HEK293T (cell line): ENCODE measurements around the gene SMARCD1.

ENCODE experiments used
- CTCF ChIA-PET: fragments of 350-600 bp; formaldehyde crosslinking; extraction: SDS; loops from one replicate; lab custom pipeline; 2021; ENCODE audit warnings: antibody characterized with exemption, inconsistent platforms; lab: Yijun Ruan, JAX
- POLR2A ChIA-PET: fragments of 350-600 bp; formaldehyde crosslinking; extraction: SDS; loops from one replicate; lab custom pipeline; 2020; ENCODE audit warnings: antibody characterized with exemption, inconsistent platforms; lab: Yijun Ruan, JAX
- DNase-seq: peaks from one replicate; pipeline ENCODE4 v3.0.0; 2012; ENCODE audit warnings: mixed read lengths; ENCODE audit errors: extremely low spot score
- ARNT ChIP-seq: fragments of 450-650 bp; IDR thresholded peaks from 2 replicates; pipeline ENCODE4 v1.6.1; 2017; ENCODE audit warnings: mild to moderate bottlenecking
- BHLHE40 ChIP-seq: fragments of 450-650 bp; IDR thresholded peaks from 2 replicates; pipeline ENCODE4 v1.6.1; 2016; ENCODE audit warnings: mild to moderate bottlenecking, moderate library complexity, borderline replicate concordance
- CTBP1 ChIP-seq: fragments of 450-650 bp; IDR thresholded peaks from 2 replicates; pipeline ENCODE4 v1.6.1; 2016; ENCODE audit warnings: borderline replicate concordance
- ELF4 ChIP-seq: fragments of 450-650 bp; IDR thresholded peaks from 2 replicates; pipeline ENCODE4 v1.6.1; 2017; ENCODE audit warnings: antibody characterized with exemption
- FOXA1 ChIP-seq: fragments of 450-650 bp; IDR thresholded peaks from 2 replicates; pipeline ENCODE4 v1.6.1; 2016; ENCODE audit warnings: mild to moderate bottlenecking
- FOXK2 ChIP-seq: fragments of 450-650 bp; IDR thresholded peaks from 2 replicates; pipeline ENCODE4 v1.6.1; 2016; ENCODE audit warnings: mild to moderate bottlenecking
- FOXM1 ChIP-seq: fragments of 450-650 bp; IDR thresholded peaks from 2 replicates; pipeline ENCODE4 v1.6.1; 2017; ENCODE audit warnings: mild to moderate bottlenecking, borderline replicate concordance
- HDGF ChIP-seq: fragments of 450-650 bp; IDR thresholded peaks from 2 replicates; pipeline ENCODE4 v1.6.1; 2017; ENCODE audit warnings: antibody characterized with exemption, borderline replicate concordance
- L3MBTL2 ChIP-seq: fragments of 450-650 bp; conservative IDR thresholded peaks from 2 replicates; pipeline ENCODE4 v1.6.1; 2016; ENCODE audit warnings: mild to moderate bottlenecking
- LEF1 ChIP-seq: fragments of 450-650 bp; IDR thresholded peaks from 2 replicates; pipeline ENCODE4 v1.6.1; 2017; ENCODE audit warnings: mild to moderate bottlenecking, borderline replicate concordance
- NFRKB ChIP-seq: fragments of 450-650 bp; IDR thresholded peaks from 2 replicates; pipeline ENCODE4 v1.6.1; 2016; ENCODE audit warnings: mild to moderate bottlenecking, moderate library complexity
- SP1 ChIP-seq: fragments of 450-650 bp; IDR thresholded peaks from 2 replicates; pipeline ENCODE4 v1.6.1; 2017
- SUZ12 ChIP-seq: fragments of 450-650 bp; IDR thresholded peaks from 2 replicates; pipeline ENCODE4 v1.6.1; 2016; ENCODE audit warnings: mild to moderate bottlenecking
- TARDBP ChIP-seq: fragments of 450-650 bp; IDR thresholded peaks from 2 replicates; pipeline ENCODE4 v1.6.1; 2016
- ZNF384 ChIP-seq: fragments of 450-650 bp; IDR thresholded peaks from 2 replicates; pipeline ENCODE4 v1.6.1; 2016
- TF ChIP-seq, protein P1 (sequence below): fragments of 450-650 bp; IDR thresholded peaks from 2 replicates; pipeline ENCODE4 v1.6.1; 2016

The SMARCD1 gene

DNA sequence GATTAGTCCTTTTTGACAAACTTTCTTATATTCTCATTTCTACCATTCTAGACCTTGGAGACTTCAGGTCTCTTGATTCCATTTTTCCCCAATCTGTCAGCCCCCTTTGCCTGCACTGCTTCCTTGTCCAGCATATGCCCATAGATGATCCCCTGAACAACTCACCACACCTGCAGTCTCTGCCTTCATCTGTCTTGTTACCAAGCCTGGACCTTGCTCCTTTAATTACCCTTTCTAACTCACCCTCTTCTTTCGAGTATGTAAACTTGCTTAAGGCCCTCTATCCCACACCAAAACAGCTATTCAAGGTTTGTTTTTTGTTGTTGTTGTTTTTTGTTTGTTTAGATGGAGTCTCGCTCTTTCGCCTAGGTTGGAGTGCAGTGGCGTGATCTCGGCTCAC lies 36.5 kb downstream of the SMARCD1 start:
- DNase-seq = no peak
- POLR2A ChIA-PET = interaction anchor here (3.2 kb wide), 1 partner anchor 11 kb away, joined by 12 read pairs; the partner anchor contains the start of gene COX14
- TF ChIP-seq FOXA1 (no peak), SP1 (no peak)
- CTCF ChIA-PET = no interaction called here

DNA sequence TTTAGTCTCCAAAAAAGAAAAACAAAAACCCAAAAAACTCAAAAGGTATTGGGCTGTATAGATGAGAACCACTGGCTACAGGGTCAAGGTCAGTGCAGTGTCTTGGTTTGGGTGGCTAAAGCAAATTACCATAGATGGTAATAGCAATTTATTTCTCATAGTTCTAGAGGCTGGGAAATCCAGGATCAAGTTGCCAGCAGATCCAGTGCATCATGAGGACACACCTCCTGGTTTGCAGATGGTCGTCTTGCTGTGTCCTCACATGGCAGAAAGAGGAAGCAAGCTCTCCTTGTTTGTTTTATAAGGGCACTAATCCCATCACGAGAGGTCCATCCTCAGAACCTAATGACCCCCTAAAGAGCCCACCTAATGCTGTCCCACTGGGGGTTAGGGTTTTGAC lies 38.1 kb downstream of the SMARCD1 start:
- no peak for DNase-seq
- no peak for TF ChIP-seq LEF1
- no peak for TF ChIP-seq BHLHE40
- TF ChIP-seq, protein P1, sequence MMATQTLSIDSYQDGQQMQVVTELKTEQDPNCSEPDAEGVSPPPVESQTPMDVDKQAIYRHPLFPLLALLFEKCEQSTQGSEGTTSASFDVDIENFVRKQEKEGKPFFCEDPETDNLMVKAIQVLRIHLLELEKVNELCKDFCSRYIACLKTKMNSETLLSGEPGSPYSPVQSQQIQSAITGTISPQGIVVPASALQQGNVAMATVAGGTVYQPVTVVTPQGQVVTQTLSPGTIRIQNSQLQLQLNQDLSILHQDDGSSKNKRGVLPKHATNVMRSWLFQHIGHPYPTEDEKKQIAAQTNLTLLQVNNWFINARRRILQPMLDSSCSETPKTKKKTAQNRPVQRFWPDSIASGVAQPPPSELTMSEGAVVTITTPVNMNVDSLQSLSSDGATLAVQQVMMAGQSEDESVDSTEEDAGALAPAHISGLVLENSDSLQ = no peak
- TF ChIP-seq L3MBTL2 = no peak
- TF ChIP-seq NFRKB = no peak
- TF ChIP-seq CTBP1 = no peak
- POLR2A ChIA-PET = interaction anchor here (3.2 kb wide), 1 partner anchor 12 kb away, joined by 12 read pairs; the partner anchor contains the start of gene COX14
- CTCF ChIA-PET = interaction anchor here (1.0 kb wide), 1 partner anchor 9 kb away, joined by 3 read pairs; no protein-coding TSS in a partner anchor

DNA sequence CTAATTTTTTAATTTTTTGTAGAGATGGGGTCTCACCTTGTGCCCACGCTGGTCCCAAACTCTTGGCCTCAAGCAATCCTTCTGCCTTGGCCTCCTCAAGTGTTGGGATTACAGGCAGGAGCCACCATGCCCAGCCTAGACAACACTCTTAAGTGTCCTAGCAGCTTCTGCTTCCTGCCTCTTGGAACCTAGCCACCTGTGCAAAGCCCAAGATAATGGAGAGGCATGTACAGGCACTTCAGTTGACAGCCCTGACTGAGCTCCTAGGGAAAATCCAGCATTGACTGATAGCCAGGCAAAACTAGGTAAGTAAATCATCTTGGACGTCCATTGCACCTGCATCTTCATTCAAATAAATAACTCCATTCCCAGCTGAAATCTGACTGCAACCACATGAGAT lies 42.4 kb downstream of the SMARCD1 start:
- ChIA-PET POLR2A (interaction anchor here (0.8 to 1.3 kb wide), 2 partner anchors 15 to 17 kb away, joined by 3 read pairs; partner anchors contain the start of gene COX14), CTCF (interaction anchor here (2.0 kb wide), 1 partner anchor 17 kb away, joined by 8 read pairs; no protein-coding TSS in a partner anchor)
- TF ChIP-seq, protein P1 = no peak
- TF ChIP-seq LEF1 = no peak
- no peak for TF ChIP-seq CTBP1
- TF ChIP-seq ZNF384 = no peak
- TF ChIP-seq FOXK2 = no peak
- no peak for TF ChIP-seq ARNT
- TF ChIP-seq BHLHE40 = no peak
- no peak for TF ChIP-seq L3MBTL2
- TF ChIP-seq FOXA1 = no peak
- no peak for TF ChIP-seq ELF4
- no peak for TF ChIP-seq FOXM1
- TF ChIP-seq TARDBP = no peak
- TF ChIP-seq HDGF = no peak
- no peak for TF ChIP-seq NFRKB
- TF ChIP-seq SP1 = no peak
- no peak for TF ChIP-seq SUZ12
- DNase-seq = no peak

DNA sequence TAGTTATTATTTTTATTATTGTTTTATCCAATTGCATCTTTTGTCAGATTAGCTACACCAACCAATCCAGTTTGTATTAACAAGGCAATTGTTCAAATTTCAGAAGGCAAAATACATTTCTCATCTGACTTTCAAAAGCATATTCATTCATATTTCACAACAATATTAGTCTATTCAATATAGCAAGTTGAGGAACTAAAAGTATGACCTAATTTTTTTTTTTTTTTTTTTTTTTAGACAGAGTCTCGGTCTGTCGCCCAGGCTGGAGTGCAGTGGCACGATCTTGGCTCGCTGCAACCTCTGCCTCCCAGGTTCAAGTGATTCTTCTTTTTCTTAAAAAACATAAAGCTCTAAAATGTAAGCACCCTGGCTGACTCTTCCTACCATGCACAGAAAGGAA lies 44.1 kb downstream of the SMARCD1 start:
- CTCF ChIA-PET = interaction anchor here (0.6 to 2.0 kb wide), 3 partner anchors 19 to 174 kb away, joined by 3 to 8 read pairs (median 3); no protein-coding TSS in a partner anchor
- POLR2A ChIA-PET = interaction anchor here (1.2 to 2.5 kb wide), 3 partner anchors 16 to 388 kb away, joined by 3 to 8 read pairs (median 6); partner anchors contain the start of genes CERS5, COX14 and TMBIM6
- no peak for TF ChIP-seq FOXK2
- TF ChIP-seq BHLHE40 = no peak
- TF ChIP-seq ELF4 = no peak
- TF ChIP-seq SP1 = no peak
- no peak for TF ChIP-seq LEF1
- no peak for TF ChIP-seq NFRKB
- no peak for TF ChIP-seq FOXM1
- no peak for TF ChIP-seq CTBP1
- TF ChIP-seq L3MBTL2 = no peak
- TF ChIP-seq SUZ12 = no peak
- TF ChIP-seq HDGF = no peak
- no peak for TF ChIP-seq TARDBP
- no peak for TF ChIP-seq FOXA1
- no peak for TF ChIP-seq ARNT
- DNase-seq = no peak

DNA sequence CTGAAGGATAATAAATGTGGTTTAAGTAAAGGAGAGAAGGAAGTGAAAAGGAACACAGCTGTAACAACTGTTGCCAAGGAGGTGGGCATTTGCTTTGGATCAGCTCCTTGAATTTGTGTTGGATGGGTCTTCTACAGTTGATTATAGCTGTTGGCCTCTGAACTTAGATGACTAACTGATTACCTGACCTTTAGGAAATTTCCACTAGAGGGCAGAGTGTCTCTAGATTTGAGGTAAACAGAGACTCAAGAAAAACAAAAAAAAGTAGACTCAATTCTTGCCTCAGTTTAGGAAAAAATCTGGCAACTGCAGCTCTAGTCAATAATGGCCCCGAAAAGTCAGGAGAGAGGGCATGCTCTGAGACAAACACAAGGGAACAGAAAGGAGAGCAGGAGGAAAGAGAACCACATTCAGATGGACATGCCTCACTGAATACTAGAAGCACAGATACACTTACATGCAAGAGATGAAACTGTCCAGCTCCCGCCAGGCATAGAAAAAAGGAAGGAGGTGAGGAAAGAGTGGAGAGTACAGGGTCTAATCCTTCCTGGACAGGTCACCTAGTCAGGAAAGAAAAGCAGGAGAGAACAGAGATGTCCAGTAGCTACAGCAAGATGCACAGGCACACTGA lies 47.5 kb downstream of the SMARCD1 start:
- DNase-seq = no peak
- ChIA-PET POLR2A (no interaction called here), CTCF (interaction anchor here (0.7 to 1.3 kb wide), 7 partner anchors 9 to 182 kb away, joined by 3 to 6 read pairs (median 4); partner anchors contain the start of genes COX14 and SMARCD1)

More for the DNA sequence above, 47.5 kb downstream of the SMARCD1 start:
- TF ChIP-seq, protein P1 = no peak
- no peak for TF ChIP-seq FOXA1
- TF ChIP-seq ARNT = no peak
- TF ChIP-seq HDGF = no peak
- TF ChIP-seq L3MBTL2 = no peak
- no peak for TF ChIP-seq NFRKB
- TF ChIP-seq ZNF384 = no peak
- TF ChIP-seq TARDBP = no peak
- no peak for TF ChIP-seq SUZ12
- no peak for TF ChIP-seq SP1
- no peak for TF ChIP-seq LEF1
- TF ChIP-seq CTBP1 = no peak
- TF ChIP-seq ELF4 = no peak
- no peak for TF ChIP-seq BHLHE40
- no peak for TF ChIP-seq FOXK2
- TF ChIP-seq FOXM1 = no peak
